H9 (cell line): ENCODE results near the gene ZGRF1. TPM values are rescaled to one million over a fixed set of nuclear protein-coding genes. Genes with fewer than 3 reads are reported as not detected.

Experiments used
- DNase-seq: peaks from one replicate; pipeline ENCODE4 v3.0.0-alpha.2; 2017
- H2AFZ ChIP-seq: one replicate; pipeline ENCODE4 v1.6.1; 2013; ENCODE audit warnings: mild to moderate bottlenecking, low read length, control low read depth, moderate library complexity
- H2AK5ac ChIP-seq: 2 replicates; pipeline ENCODE4 v1.6.1; 2013; ENCODE audit warnings: low read length, control low read depth, mixed read lengths; ENCODE audit not compliant: insufficient read length
- H2BK120ac ChIP-seq: one replicate; pipeline ENCODE4 v1.6.1; 2013; ENCODE audit warnings: low read depth, mild to moderate bottlenecking, low read length, control low read depth, inconsistent platforms; ENCODE audit not compliant: poor library complexity, severe bottlenecking
- H2BK12ac ChIP-seq: 2 replicates; pipeline ENCODE4 v1.6.1; 2013; ENCODE audit warnings: low read length, control low read depth, mixed read lengths, low read depth; ENCODE audit not compliant: insufficient read length
- H2BK15ac ChIP-seq: 2 replicates; pipeline ENCODE4 v1.6.1; 2013; ENCODE audit warnings: low read depth, low read length, control low read depth
- H2BK20ac ChIP-seq: one replicate; pipeline ENCODE4 v1.6.1; 2013; ENCODE audit warnings: low read depth, mild to moderate bottlenecking, low read length, control low read depth, inconsistent platforms; ENCODE audit not compliant: poor library complexity, severe bottlenecking
- H2BK5ac ChIP-seq: 2 replicates; pipeline ENCODE4 v1.6.1; 2013; ENCODE audit warnings: low read length, control low read depth, mixed read lengths; ENCODE audit not compliant: insufficient read length
- H3K14ac ChIP-seq: 2 replicates; pipeline ENCODE4 v1.6.1; 2013; ENCODE audit warnings: low read length, control low read depth; ENCODE audit not compliant: insufficient read depth
- H3K18ac ChIP-seq: 2 replicates; pipeline ENCODE4 v1.6.1; 2013; ENCODE audit warnings: low read depth, mild to moderate bottlenecking, mixed read lengths, low read length, control low read depth; ENCODE audit not compliant: insufficient read length
- H3K23ac ChIP-seq: 2 replicates; pipeline ENCODE4 v1.6.1; 2013; ENCODE audit warnings: low read length, control low read depth, mixed read lengths, low read depth; ENCODE audit not compliant: insufficient read length
- H3K23me2 ChIP-seq: 2 replicates; pipeline ENCODE4 v1.6.1; 2013; ENCODE audit warnings: low read depth, mild to moderate bottlenecking, mixed read lengths, low read length, control low read depth; ENCODE audit not compliant: insufficient read length, poor library complexity, severe bottlenecking
- H3K27ac ChIP-seq: 2 replicates; pipeline ENCODE4 v1.5.1; 2013; ENCODE audit warnings: low read length, control low read depth, mixed read lengths, low read depth; ENCODE audit not compliant: insufficient read length
- H3K27me3 ChIP-seq: 2 replicates; pipeline ENCODE4 v1.6.1; 2013; ENCODE audit warnings: low read length, control low read depth, inconsistent platforms; ENCODE audit not compliant: insufficient read depth
- H3K4ac ChIP-seq: 2 replicates; pipeline ENCODE4 v1.6.1; 2013; ENCODE audit warnings: low read depth, mild to moderate bottlenecking, control low read depth, inconsistent platforms, low read length, moderate library complexity
- H3K4me1 ChIP-seq: 2 replicates; pipeline ENCODE4 v1.6.1; 2013; ENCODE audit warnings: low read length, control low read depth, inconsistent platforms; ENCODE audit not compliant: insufficient read depth
- H3K4me2 ChIP-seq: 2 replicates; pipeline ENCODE4 v1.6.1; 2013; ENCODE audit warnings: low read length, control low read depth, mixed read lengths; ENCODE audit not compliant: insufficient read length, insufficient read depth
- H3K56ac ChIP-seq: 2 replicates; pipeline ENCODE4 v1.6.1; 2013; ENCODE audit warnings: low read depth, mild to moderate bottlenecking, mixed read lengths, low read length, control low read depth; ENCODE audit not compliant: insufficient read length
- H3K79me1 ChIP-seq: 2 replicates; pipeline ENCODE4 v1.6.1; 2013; ENCODE audit warnings: low read depth, mild to moderate bottlenecking, moderate library complexity, low read length, control low read depth, inconsistent platforms; ENCODE audit not compliant: insufficient read depth, poor library complexity, severe bottlenecking
- H3K79me2 ChIP-seq: 2 replicates; pipeline ENCODE4 v1.6.1; 2013; ENCODE audit warnings: low read length, control low read depth, inconsistent platforms; ENCODE audit not compliant: insufficient read depth
- H3K9ac ChIP-seq: 2 replicates; pipeline ENCODE4 v1.6.1; 2013; ENCODE audit warnings: low read length, control low read depth, mixed read lengths; ENCODE audit not compliant: insufficient read length; ENCODE audit errors: extremely low read depth
- H3K9me3 ChIP-seq: one replicate; pipeline ENCODE4 v1.6.1; 2013; ENCODE audit warnings: low read depth, low read length, inconsistent platforms; ENCODE audit not compliant: control insufficient read depth
- H3T11ph ChIP-seq: one replicate; pipeline ENCODE4 v1.6.1; 2013; ENCODE audit warnings: mild to moderate bottlenecking, low read length, control low read depth, inconsistent platforms
- H4K20me1 ChIP-seq: one replicate; pipeline ENCODE4 v1.6.1; 2013; ENCODE audit not compliant: control insufficient read depth, insufficient read length, insufficient read depth
- H4K5ac ChIP-seq: 2 replicates; pipeline ENCODE4 v1.6.1; 2013; ENCODE audit warnings: low read depth, mild to moderate bottlenecking, mixed read lengths, low read length, control low read depth; ENCODE audit not compliant: insufficient read length
- H4K8ac ChIP-seq: replicated peaks from 2 replicates; pipeline ENCODE4 v1.6.1; 2013; ENCODE audit warnings: low read length, control low read depth, mixed read lengths, low read depth; ENCODE audit not compliant: insufficient read length
- H4K91ac ChIP-seq: 2 replicates; pipeline ENCODE4 v1.6.1; 2013; ENCODE audit warnings: low read depth, mild to moderate bottlenecking, moderate library complexity, mixed read lengths, low read length, control low read depth; ENCODE audit not compliant: insufficient read length
- H3K27ac Mint-ChIP-seq, 3 experiments: 2 replicates in 2 of 3; 3 replicates in 1 of 3; pipeline ENCODE4 v1.8.0; 2020 to 2021; ENCODE audit warnings: mixed read lengths in 3 of 3, mild to moderate bottlenecking in 1 of 3, moderate library complexity in 1 of 3
- H3K27me3 Mint-ChIP-seq: 2 replicates; pipeline ENCODE4 v1.8.0; 2021; ENCODE audit warnings: low read depth, mild to moderate bottlenecking, moderate library complexity, mixed read lengths
- H3K36me3 Mint-ChIP-seq, 3 experiments: 2 replicates in 2 of 3; 3 replicates in 1 of 3; pipeline ENCODE4 v1.8.0; 2020 to 2021; ENCODE audit warnings: low read depth in 3 of 3, mixed read lengths in 3 of 3; ENCODE audit not compliant: insufficient read depth in 1 of 3
- H3K4me1 Mint-ChIP-seq, 2 experiments: 2 replicates each; pipeline ENCODE4 v1.8.0; 2020; ENCODE audit warnings: mixed read lengths in 2 of 2
- H3K4me3 Mint-ChIP-seq, 2 experiments: 2 replicates in 1 of 2; 3 replicates in 1 of 2; pipeline ENCODE4 v1.8.0; 2020 to 2021; ENCODE audit warnings: mild to moderate bottlenecking in 2 of 2, mixed read lengths in 2 of 2, moderate library complexity in 1 of 2
- H3K9me3 Mint-ChIP-seq, 2 experiments: 2 replicates in 1 of 2; 3 replicates in 1 of 2; pipeline ENCODE4 v1.8.0; 2020; ENCODE audit warnings: mild to moderate bottlenecking in 2 of 2, mixed read lengths in 2 of 2, moderate library complexity in 1 of 2
- CTCF ChIP-seq: fragments of 200-600 bp; sonication (generic); conservative IDR thresholded peaks from 3 replicates; pipeline ENCODE4 v1.8.0; 2021; ENCODE audit warnings: antibody characterized with exemption, mild to moderate bottlenecking
- WGBS: extraction: QIAGEN DNeasy Blood & Tissue Kit; methylation state at CpG from one replicate; pipeline ENCODE4 v1.1.7; 2013; ENCODE audit warnings: missing lambda C conversion rate, low lambda C conversion rate, mixed read lengths; ENCODE audit not compliant: insufficient read length; ENCODE audit errors: extremely low coverage; 5-methylcytosine and 5-hydroxymethylcytosine counted together
- total RNA-seq: library from RNA; stranded (reverse); gene quantifications from 2 replicates; pipeline ENCODE4 v1.2.1, GENCODE V29; 2021

The ZGRF1 gene
- total RNA-seq, 1 experiment from 2014 or later, result 38.3 TPM

GRCh38 chr4:112642526-112642925 is 5.8 kb upstream of the ZGRF1 start:
- DNase-seq, result no peak
- no peak overlapping the region for H4K5ac ChIP-seq
- Mint-ChIP-seq H3K27me3 (peaks cover 9% of the 10 kb centered on the region), H3K4me1 (peaks cover 22 to 26% of the 10 kb centered on the region in 2 experiments), H3K4me3 (no peak overlapping the region; a peak in 1 of 5 replicates), H3K9me3 (peaks cover 9 to 16% of the 10 kb centered on the region in 2 experiments; a peak in 4 of 5 replicates), H3K27ac (peak overlapping the region in 1 of 3 experiments; percentile 96; a peak in 3 of 7 replicates), H3K36me3 (peaks cover 28 to 47% (median 40%) of the 10 kb centered on the region in 3 experiments)
- no peak overlapping the region for H3K23ac ChIP-seq
- H2AFZ ChIP-seq, result no peak overlapping the region
- no peaks in the 10 kb centered on the region for H4K20me1 ChIP-seq
- H3K9ac ChIP-seq, result no peak overlapping the region
- H4K8ac ChIP-seq, result no peak overlapping the region
- H3K4me1 ChIP-seq, result no peaks in the 10 kb centered on the region
- no peaks in the 10 kb centered on the region for H3K23me2 ChIP-seq
- H3K27me3 ChIP-seq, result no peaks in the 10 kb centered on the region
- no peak overlapping the region for H3K4me2 ChIP-seq
- peaks cover 11% of the 10 kb centered on the region for H3K79me1 ChIP-seq
- WGBS, result no CpG with 5 or more reads among the region's 2 CpGs
- H2BK5ac ChIP-seq, result no peak overlapping the region
- no peak overlapping the region for H2AK5ac ChIP-seq
- H2BK120ac ChIP-seq, result no peak overlapping the region
- no peak overlapping the region for H3K4ac ChIP-seq
- H4K91ac ChIP-seq, result no peak overlapping the region
- no peak overlapping the region for H3K14ac ChIP-seq
- no peak overlapping the region for H3K18ac ChIP-seq
- TF ChIP-seq CTCF, result no peak
- no peak overlapping the region for H2BK12ac ChIP-seq
- no peak overlapping the region for H2BK20ac ChIP-seq
- H3K27ac ChIP-seq, result no peak overlapping the region
- H3T11ph ChIP-seq, result no peak overlapping the region
- H3K79me2 ChIP-seq, result peaks cover 5% of the 10 kb centered on the region; the same call in 1 of the 2 replicates
- no peaks in the 10 kb centered on the region for H3K9me3 ChIP-seq
- H2BK15ac ChIP-seq, result no peak overlapping the region
- H3K56ac ChIP-seq, result no peak overlapping the region
